Hepatic stellate cell (primary cell): ENCODE measurements around the gene IRGQ.
"Not testable (repeated sequence)": the region's sequence is repeated elsewhere in the genome, so short reads cannot be mapped to it uniquely, and the experiment has no call there.

ENCODE experiments used
- DNase-seq: peaks from one replicate; pipeline ENCODE4 v3.0.0; 2011; ENCODE audit warnings: low spot score

Gene IRGQ

DNA sequence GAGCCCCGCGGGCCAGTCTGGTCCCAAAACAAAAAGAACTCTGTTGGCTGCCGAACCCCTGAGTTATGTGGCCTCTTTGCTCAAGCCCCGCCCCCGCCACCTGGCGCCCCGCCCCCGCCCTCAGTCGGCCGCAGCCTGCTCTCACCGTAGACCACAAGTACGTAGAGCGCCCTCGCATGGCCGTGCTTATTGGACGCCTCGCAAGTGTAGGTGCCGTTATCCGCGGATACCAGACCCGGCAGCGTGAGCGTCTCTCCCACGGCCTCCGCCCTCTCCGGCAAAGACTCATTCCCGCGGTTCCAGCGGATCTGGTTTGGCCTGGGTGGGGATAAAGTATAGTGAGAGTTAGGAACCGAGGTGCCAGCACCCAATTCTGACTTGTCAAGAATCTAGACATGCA lies 29.0 kb upstream of the IRGQ start:
- DNase-seq: no peak

DNA sequence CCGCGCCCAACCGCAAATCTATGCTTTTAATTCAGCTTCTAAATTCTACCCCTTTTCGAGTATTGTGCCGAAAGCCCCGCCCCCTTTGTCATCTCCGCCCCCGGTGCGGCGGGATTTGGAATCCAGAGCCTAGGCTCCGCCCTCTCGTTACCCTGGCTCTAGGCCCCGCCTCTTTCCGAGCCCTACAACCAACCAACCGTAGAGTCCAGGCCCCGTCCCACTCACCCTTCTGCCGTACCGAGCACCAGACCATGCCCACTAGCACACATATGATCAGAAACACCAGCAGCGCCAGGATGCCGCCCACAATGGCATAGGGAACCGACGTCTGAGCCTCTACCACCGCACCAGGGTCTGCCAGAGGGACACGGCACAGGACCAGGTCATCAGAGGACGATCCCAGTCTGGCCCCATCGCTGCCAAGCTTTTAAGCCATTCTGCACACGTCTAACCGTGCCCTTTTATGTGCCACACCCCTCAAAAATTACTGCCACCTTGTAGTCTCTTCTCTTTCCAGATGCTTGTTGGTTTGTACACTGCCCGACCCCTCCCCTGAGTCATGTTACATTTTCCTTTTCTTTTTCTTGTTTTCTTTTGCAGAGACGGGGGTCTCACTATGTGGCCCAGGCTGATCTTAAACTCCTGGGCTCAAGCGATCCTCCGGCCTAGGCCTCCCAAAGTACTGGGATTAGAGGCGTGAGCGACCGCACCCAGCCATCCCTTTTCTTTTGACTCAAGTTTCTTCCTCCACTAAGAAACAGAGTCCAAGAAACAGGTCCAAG lies 28.1 kb upstream of the IRGQ start:
- DNase-seq: no peak

GRCh38 chr19:43622956-43623355 lies 27.0 kb upstream of the IRGQ start:
- no peak for DNase-seq

DNA sequence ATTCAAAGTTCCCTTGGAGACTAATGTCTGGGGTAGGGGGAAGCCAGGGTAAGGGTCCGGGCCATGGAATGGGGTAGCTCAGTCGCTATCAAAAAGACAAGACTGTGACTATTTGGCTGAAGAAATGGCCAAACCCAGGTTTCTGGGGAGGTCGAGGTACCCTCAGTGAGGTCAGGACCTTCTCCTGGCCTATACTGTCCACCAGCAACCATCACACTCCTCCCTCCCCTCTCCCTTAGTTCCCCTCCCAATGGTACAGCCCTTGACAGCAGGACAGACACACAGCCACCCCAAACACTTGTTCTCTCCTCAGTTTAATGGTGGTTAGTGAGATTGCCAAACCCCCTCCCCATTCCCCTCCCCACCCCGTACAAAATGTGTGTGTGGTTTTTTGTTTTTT lies 26.1 kb upstream of the IRGQ start:
- DNase-seq: no peak

DNA sequence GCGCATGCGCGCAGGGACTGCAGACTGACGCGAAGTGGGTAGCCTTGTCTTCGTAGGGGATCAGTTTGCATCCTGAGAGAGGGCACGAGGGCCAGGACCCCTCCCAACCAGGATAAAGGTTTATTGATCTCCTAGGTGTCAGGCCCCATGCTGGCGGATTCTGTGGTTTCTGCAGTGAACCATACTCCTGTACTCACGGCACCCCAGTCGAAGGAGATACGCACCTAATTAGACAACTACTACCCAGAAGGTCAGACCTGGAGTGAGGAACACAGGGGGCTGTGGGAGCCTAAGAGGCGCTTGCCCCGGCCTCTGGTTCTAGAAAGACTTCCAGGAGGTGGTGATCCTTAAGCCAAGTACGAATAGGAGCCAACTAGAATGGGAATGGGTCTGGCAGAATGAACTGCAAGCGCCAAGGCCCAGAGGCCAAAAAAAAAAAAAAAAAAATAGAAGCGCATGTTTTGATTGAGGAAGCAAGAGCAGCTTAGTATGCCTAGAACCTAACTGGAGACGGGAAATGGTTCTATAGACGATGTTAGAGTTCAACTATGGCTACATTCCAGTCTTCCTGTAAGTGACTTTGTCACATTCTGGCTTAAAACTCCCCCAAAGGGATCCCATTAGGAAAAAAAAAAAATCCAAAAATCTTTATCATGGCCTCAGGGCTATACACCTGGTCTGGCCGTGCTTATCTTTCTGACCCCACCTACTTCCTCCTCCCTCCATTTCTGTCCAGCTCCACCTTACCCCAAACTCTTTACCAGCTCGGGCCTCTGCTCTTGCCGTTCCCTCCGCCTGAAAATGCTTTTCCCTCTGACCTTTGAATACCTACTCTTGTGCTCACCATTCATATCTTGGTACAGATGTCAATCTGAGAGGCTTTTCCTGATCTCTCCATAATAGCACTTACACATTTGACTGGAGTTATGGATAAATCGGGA lies 24.4 kb upstream of the IRGQ start:
- no peak for DNase-seq

DNA sequence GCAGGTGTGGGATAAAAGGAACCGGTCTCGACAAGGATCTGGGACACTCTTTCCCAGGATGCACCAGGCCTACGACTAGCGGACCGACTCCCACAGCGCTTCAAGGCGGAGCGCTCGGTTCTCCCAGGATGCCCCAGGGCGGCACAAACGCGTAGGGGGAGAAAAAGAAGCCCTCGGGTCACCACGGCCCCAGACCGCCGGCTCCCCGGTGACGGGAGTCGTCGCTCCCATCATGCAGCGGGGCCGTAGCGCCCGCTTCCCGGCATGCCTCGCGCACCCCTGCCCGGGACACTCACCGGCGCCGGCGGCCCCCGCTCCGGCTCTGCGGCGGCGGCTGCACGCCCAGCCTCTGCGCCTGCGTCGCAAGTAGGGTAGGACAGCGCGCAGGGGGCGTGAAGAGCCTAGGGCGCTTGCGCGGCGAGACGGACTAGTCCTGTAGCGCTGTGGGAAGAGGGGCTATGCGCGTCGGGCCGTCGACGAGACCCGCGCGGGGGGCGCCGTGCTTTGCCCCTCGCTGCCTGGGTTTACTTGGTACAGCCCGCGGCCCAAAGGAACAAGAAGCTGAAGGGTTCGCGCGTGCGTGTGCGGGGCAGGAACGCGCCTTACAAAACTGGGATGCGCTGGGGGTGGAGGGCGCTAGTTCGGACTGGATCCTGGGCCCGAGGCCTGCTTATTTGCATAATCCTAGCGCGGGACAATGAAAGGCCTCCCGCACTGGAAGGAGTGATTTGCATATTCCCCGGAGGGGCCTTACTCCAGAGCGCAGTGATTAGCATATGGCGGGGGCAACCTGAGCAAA lies 23.5 kb upstream of the IRGQ start, which contains the start of gene ZNF428:
Gene ZNF428, minus strand, starts transcription at position 368 of the 799 bp plus-strand sequence. CDS start 5,325 bp downstream, outside the sequence.
- peak; percentile 97 for DNase-seq

DNA sequence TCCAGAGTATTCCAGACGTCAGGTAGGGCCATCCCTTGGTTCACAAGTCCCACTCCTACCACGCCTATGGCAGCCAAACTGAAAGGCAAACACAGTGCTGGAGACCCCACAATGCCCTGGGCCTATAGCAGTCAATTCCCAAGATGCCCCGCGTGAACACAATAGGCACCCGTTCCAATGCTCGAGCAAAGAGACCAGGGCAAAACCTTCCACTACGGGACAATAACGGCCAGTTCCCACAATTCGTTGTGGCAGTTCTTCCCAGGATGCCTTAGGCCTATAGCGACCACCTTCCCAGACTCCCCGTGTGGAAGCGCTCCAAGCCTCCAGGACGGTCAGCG lies 23.0 kb upstream of the IRGQ start:
- DNase-seq: no peak

DNA sequence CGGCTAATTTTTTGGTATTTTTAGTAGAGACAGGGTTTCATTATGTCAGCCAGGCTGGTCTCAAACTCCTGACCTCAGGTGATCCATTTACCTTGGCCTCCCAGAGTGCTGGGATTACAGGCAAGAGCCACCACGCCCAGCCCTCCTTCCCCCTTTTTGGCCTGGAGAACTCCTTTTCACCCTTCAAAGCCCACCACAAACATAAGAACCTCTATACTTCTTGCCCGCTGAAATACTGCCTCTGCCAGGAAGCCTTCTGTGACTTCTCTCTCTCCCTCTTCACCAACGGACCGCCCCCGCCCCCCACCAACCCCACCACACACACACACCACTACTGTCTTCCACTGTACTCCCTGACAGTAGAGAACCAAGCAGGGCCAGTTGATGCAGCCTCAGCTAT lies 21.0 kb upstream of the IRGQ start:
- no peak for DNase-seq

DNA sequence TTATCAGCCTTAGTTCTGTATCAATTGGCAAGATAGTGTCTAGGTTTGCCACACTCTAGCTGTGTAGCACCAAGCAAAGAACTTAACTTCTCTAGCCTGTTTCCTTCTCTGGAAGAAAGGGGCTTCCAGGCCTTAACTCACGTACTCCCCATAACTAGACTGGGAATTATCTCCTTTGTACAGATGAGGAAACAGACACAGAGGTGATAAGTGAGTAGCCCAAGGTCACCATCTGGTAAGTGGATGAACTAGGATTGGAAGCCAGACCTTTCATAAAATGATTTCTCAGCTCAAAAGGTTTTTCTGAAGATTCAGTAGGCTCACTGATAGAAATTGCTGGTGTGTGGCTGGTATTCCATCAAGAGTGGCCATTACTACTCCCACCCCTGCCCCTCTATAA lies 20.4 kb upstream of the IRGQ start:
- DNase-seq: no peak

DNA sequence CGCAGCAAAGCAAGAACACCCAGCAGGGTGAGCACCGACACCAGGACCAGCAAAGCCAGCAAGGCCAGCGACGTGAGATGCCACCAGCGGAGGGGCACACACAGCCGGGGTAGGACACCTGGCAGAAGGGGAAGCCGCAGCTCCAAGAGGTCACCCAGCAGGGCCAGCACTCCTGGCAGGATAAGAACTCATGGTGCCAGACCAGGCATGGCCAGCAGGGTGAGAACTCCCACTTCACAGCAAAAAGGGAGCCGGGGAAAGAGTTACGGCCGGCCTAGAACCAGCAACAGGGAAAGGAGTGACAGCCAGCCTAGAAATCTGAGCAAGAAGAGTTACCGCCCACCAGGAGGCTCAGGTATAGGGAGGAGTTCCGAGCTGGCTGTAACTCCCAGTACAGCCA lies 16.4 kb upstream of the IRGQ start:
- no peak for DNase-seq

- no peak for DNase-seq
Measured at GRCh38 chr19:43611788-43612187, 15.9 kb upstream of the IRGQ start, which contains the start of gene SRRM5. SRRM5 (plus strand) TSS chr19:43612088; CDS start chr19:43612122, 34 bp downstream.

GRCh38 chr19:43610493-43610892 lies 14.6 kb upstream of the IRGQ start:
- no peak for DNase-seq

DNA sequence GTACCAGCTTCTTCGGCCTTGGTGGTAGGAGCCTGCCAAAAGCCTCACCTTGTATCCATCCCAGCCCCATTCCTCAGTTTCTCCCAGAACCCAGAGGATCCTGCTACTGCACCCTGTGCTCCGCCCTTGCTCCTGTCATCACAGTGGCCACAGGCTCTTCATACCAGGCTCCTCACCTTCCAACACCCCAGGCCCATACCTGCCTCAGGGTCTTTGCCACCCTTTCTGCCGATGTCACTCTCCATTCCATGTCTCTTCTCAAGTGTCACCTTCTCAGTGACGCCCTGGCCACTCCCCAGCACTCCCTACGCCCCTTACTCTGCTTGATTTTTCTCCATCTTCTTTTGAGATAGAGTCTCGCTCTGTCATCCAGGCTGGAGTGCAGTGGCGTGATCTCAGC lies 13.9 kb upstream of the IRGQ start:
- DNase-seq: no peak

- no peak for DNase-seq
Measured at GRCh38 chr19:43607238-43608205, 11.6 kb upstream of the IRGQ start.

DNA sequence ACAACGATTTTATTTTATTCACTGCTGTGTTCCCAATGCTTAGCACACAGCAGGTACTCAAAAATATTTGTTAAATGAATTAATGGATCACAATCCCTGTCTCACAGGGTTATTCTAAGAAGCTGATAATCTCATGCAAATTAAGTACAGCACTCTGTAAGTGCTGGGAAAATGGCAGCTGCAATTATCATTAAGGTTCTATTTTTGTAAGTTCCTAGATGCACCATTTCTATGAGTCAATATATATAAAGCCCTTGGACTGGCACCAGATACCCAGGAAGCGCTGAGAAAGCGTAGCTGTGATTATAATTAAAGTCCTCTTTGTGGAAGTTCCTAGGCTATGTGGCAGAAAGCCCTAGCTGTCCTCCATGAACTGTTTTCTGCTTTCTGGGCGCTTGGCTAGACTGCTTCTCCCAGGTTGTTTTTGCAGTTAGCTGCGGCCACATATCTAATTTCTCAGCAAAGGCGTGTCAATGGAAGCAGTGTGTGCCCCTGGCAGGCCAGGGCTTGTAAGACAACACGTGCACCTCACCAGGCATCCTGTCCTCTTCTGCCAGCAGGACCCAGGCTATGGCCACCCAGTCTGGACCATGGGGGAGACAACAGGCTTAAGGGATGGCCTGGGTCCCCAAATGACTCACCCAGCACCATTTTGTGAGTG lies 10.8 kb upstream of the IRGQ start:
- DNase-seq: no peak

GRCh38 chr19:43605875-43606568 lies 10.1 kb upstream of the IRGQ start:
- no peak for DNase-seq

- DNase-seq: not testable (repeated sequence)
Measured at GRCh38 chr19:43600326-43600725, 4.4 kb upstream of the IRGQ start.

GRCh38 chr19:43599635-43600295 lies 3.8 kb upstream of the IRGQ start:
- no peak for DNase-seq
